ENCODE data around the gene NAB2.

Gene NAB2

GRCh38 chr12:57134949-57135348, 46.0 kb downstream of the NAB2 start:
- H3K27me3 ChIP-seq (ENCODE audit: insufficient read depth, low read length), result 0 out of 2 replicates have a peak, but pooled peaks cover 4% of the 10 kb centered on the region
- H3K36me3 ChIP-seq (ENCODE audit: insufficient read depth, low read length), result no peaks in the 10 kb centered on the region
- no peaks in the 10 kb centered on the region for H4K20me1 ChIP-seq (ENCODE audit: insufficient read depth, low read length)
- no peak overlapping the region for H3K9ac ChIP-seq (ENCODE audit: low read length)
- H2AFZ ChIP-seq (ENCODE audit: low read length), result no peak overlapping the region
- no peaks in the 10 kb centered on the region for H3K4me1 ChIP-seq (ENCODE audit: insufficient read depth, low read length, severe bottlenecking)
- no peaks in the 10 kb centered on the region for H3K79me2 ChIP-seq (ENCODE audit: insufficient read depth, low read length)
- TF ChIP-seq, protein P1, sequence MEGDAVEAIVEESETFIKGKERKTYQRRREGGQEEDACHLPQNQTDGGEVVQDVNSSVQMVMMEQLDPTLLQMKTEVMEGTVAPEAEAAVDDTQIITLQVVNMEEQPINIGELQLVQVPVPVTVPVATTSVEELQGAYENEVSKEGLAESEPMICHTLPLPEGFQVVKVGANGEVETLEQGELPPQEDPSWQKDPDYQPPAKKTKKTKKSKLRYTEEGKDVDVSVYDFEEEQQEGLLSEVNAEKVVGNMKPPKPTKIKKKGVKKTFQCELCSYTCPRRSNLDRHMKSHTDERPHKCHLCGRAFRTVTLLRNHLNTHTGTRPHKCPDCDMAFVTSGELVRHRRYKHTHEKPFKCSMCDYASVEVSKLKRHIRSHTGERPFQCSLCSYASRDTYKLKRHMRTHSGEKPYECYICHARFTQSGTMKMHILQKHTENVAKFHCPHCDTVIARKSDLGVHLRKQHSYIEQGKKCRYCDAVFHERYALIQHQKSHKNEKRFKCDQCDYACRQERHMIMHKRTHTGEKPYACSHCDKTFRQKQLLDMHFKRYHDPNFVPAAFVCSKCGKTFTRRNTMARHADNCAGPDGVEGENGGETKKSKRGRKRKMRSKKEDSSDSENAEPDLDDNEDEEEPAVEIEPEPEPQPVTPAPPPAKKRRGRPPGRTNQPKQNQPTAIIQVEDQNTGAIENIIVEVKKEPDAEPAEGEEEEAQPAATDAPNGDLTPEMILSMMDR (IDR thresholded peaks at IDR 0.05; ENCODE audit: low read length), result no peak
- no peak for TF ChIP-seq EZH2 (IDR thresholded peaks at IDR 0.05; ENCODE audit: borderline replicate concordance, low read length)
- H3F3A ChIP-seq (ENCODE audit: insufficient read depth, low read length), result no peaks in the 10 kb centered on the region
- no peak overlapping the region for H3K4me3 ChIP-seq (ENCODE audit: low read depth, low read length, poor library complexity, severe bottlenecking)
- no peak overlapping the region for H3K27ac ChIP-seq (ENCODE audit: low read depth, low read length, poor library complexity, severe bottlenecking)
- H3K4me2 ChIP-seq (ENCODE audit: low read length), result no peak overlapping the region
- H3K9me2 ChIP-seq (ENCODE audit: low read depth, low read length), result no peaks in the 10 kb centered on the region
- H3K9me3 ChIP-seq (ENCODE audit: low read length), result no peaks in the 10 kb centered on the region

DNA sequence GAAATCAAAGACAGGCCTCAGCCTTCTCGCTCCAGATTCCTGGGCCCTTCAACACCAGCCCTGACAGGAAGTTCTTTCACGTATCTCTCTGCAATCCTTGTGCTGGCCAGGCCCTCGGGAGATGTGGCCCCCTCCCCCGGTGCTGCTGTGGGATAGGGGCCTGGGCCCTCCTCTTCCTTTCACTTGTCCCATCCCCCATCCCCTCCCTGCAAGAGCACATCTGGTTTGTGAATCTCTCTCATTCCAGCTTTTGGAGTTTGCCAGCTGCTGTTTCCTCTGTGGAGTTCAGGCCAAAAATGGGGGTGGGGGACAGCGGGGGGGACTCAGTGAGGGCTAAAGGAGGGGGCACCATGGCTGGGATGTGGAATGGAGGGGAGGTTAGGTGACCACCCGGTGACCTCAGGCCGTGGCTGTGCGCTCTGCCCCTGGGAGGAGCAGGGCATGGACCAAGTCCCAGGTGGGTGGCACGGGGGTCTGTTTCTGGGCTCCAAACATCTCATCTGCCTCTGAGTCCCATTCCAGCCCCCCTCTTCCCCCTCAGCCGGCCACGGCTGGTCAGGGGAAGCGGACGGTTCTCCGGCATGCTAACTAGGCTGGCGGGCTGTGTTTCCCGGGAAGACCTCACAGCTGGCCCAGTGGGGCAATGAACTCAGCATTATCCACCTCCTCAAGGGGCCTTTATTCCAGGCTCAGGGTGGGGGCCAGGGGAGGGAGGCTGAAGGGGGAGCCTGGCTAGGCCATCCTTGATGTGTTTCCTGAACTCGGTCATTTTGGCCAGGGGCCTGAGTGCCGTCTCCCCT, 46.8 kb downstream of the NAB2 start:
- no peak overlapping the region for H3K27ac ChIP-seq (ENCODE audit: low read depth, low read length, poor library complexity, severe bottlenecking)
- H4K20me1 ChIP-seq (ENCODE audit: insufficient read depth, low read length), result no peaks in the 10 kb centered on the region
- H3K4me2 ChIP-seq (ENCODE audit: low read length), result no peak overlapping the region
- H3K4me1 ChIP-seq (ENCODE audit: insufficient read depth, low read length, severe bottlenecking), result no peaks in the 10 kb centered on the region
- H3K27me3 ChIP-seq (ENCODE audit: insufficient read depth, low read length), result 0 out of 2 replicates have a peak, but pooled peaks cover 4% of the 10 kb centered on the region
- no peaks in the 10 kb centered on the region for H3F3A ChIP-seq (ENCODE audit: insufficient read depth, low read length)
- no peak for TF ChIP-seq EZH2 (IDR thresholded peaks at IDR 0.05; ENCODE audit: borderline replicate concordance, low read length)
- TF ChIP-seq, protein P1 (IDR thresholded peaks at IDR 0.05; ENCODE audit: low read length), result no peak
- no peaks in the 10 kb centered on the region for H3K9me2 ChIP-seq (ENCODE audit: low read depth, low read length)
- H3K9me3 ChIP-seq (ENCODE audit: low read length), result no peaks in the 10 kb centered on the region
- H3K4me3 ChIP-seq (ENCODE audit: low read depth, low read length, poor library complexity, severe bottlenecking), result no peak overlapping the region
- no peaks in the 10 kb centered on the region for H3K36me3 ChIP-seq (ENCODE audit: insufficient read depth, low read length)
- H2AFZ ChIP-seq (ENCODE audit: low read length), result no peak overlapping the region
- H3K79me2 ChIP-seq (ENCODE audit: insufficient read depth, low read length), result no peaks in the 10 kb centered on the region
- H3K9ac ChIP-seq (ENCODE audit: low read length), result no peak overlapping the region

DNA sequence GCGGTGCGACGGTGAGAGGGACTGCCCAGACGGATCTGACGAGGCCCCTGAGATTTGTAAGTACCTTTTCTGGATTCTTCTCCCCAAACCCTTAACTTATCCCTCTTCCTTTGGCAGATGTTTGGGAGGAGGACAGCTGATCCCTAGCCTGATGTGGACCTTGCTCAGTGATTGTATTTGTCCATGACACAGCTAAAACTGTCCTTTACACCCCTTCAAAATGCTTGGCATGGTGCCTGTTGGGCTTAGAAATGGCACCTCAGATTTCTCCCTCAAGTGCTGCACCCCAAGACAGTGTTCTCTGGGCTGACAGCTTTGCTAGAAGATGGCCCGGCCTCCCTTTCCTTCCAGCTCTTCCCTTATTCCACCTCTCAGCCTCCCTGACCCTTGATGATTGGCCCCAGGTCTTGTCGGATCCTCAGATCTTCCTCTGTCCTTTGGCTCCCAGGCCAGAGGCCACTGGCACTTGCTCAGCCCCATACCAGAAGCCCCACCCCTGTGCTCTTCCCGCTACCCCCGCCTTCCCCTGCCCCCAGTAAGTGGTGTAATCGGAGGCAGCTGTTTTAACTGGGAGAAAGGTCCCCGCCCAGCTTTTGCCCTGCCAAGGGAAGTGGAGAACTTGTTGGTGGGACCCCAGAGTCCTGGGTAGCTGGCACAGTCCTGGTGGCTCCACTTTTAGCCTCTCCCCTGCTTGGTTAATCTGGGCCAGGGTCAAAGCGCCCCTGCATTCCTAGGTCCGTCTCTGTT, 49.8 kb downstream of the NAB2 start:
- Histone ChIP-seq H3K36me3 (ENCODE audit: insufficient read depth, low read length) (no peaks in the 10 kb centered on the region), H3F3A (ENCODE audit: insufficient read depth, low read length) (no peaks in the 10 kb centered on the region), H3K79me2 (ENCODE audit: insufficient read depth, low read length) (no peaks in the 10 kb centered on the region), H3K4me3 (ENCODE audit: low read depth, low read length, poor library complexity, severe bottlenecking) (no peak overlapping the region), H4K20me1 (ENCODE audit: insufficient read depth, low read length) (no peaks in the 10 kb centered on the region), H3K9ac (ENCODE audit: low read length) (no peak overlapping the region), H3K9me2 (ENCODE audit: low read depth, low read length) (no peaks in the 10 kb centered on the region), H3K4me2 (ENCODE audit: low read length) (no peak overlapping the region), H3K27me3 (ENCODE audit: insufficient read depth, low read length) (0 out of 2 replicates have a peak, but pooled peaks cover 4% of the 10 kb centered on the region), H3K9me3 (ENCODE audit: low read length) (no peaks in the 10 kb centered on the region), H3K4me1 (ENCODE audit: insufficient read depth, low read length, severe bottlenecking) (no peaks in the 10 kb centered on the region), H2AFZ (ENCODE audit: low read length) (no peak overlapping the region), H3K27ac (ENCODE audit: low read depth, low read length, poor library complexity, severe bottlenecking) (no peak overlapping the region)
- TF ChIP-seq EZH2 (IDR thresholded peaks at IDR 0.05; ENCODE audit: borderline replicate concordance, low read length), result no peak
- TF ChIP-seq, protein P1 (IDR thresholded peaks at IDR 0.05; ENCODE audit: low read length), result no peak
